ENCODE data around the gene DOCK6.

Gene DOCK6, protein sequence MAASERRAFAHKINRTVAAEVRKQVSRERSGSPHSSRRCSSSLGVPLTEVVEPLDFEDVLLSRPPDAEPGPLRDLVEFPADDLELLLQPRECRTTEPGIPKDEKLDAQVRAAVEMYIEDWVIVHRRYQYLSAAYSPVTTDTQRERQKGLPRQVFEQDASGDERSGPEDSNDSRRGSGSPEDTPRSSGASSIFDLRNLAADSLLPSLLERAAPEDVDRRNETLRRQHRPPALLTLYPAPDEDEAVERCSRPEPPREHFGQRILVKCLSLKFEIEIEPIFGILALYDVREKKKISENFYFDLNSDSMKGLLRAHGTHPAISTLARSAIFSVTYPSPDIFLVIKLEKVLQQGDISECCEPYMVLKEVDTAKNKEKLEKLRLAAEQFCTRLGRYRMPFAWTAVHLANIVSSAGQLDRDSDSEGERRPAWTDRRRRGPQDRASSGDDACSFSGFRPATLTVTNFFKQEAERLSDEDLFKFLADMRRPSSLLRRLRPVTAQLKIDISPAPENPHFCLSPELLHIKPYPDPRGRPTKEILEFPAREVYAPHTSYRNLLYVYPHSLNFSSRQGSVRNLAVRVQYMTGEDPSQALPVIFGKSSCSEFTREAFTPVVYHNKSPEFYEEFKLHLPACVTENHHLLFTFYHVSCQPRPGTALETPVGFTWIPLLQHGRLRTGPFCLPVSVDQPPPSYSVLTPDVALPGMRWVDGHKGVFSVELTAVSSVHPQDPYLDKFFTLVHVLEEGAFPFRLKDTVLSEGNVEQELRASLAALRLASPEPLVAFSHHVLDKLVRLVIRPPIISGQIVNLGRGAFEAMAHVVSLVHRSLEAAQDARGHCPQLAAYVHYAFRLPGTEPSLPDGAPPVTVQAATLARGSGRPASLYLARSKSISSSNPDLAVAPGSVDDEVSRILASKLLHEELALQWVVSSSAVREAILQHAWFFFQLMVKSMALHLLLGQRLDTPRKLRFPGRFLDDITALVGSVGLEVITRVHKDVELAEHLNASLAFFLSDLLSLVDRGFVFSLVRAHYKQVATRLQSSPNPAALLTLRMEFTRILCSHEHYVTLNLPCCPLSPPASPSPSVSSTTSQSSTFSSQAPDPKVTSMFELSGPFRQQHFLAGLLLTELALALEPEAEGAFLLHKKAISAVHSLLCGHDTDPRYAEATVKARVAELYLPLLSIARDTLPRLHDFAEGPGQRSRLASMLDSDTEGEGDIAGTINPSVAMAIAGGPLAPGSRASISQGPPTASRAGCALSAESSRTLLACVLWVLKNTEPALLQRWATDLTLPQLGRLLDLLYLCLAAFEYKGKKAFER (N-terminal part only)

DNA sequence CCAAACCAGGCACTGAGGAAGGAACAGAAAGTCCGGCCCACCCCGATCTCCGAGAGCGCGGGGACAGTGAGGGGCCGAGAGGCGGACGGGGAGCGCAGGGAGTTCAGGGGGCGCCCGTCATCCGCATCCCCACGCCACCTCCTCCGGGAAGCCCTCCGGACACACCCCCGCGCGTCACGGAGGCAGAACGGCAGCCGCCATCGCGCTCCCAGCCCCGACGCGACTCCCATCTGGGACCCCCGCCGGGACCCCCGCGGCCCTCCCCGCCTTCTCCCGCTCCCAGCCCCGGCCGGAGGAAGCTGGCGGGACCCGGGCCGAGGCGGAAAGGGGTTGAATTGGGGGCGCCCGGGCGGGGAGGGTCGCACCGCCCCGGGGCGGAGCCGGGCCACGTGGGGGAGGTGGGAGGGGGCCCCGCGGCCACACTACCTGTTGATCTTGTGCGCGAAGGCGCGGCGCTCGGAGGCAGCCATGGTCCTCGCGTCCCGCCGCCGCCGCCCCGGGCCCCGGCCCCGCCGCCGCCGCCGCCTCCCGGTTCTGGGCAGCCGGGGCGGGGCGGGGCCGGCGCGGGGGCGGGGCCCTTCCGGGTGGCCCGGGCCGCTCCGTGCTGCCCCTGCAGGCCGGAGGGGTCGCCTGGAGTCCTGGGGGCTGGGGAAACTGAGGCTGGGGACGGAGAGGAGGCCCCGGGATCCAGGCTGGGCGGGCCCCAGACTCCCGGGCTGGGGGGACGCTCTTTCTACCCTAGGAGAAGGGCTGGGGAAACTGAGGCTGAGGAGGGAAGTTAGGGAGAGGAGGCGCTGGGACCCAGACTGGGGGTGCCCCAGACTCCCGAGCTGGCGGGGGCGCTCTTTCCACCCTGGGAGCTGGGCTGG, at the start of gene DOCK6:
Gene DOCK6 (minus strand): TSS at position 554 of the 869 bp plus-strand sequence. CDS start 84 bp downstream, at position 470.
- no peak for DNase-seq

DNA sequence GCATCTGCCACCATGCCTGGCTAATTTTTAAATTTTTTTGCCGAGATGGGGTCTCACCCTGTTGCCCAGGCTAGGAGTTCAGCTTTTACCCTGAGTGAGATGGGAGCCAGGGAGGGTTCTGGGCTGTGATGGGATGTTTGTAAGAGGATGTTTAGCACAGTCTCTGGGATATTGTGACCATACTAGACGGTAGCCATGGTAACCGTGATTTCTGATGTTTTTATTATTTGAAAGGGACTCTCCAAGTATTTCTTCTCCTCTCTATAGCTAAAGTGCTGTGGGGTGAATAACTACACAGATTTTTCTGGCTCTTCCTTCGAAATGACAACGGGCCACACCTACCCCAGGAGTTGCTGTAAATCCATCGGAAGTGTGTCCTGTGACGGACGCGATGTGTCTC, 44.0 kb upstream of the DOCK6 start:
- no peak for DNase-seq

DNA sequence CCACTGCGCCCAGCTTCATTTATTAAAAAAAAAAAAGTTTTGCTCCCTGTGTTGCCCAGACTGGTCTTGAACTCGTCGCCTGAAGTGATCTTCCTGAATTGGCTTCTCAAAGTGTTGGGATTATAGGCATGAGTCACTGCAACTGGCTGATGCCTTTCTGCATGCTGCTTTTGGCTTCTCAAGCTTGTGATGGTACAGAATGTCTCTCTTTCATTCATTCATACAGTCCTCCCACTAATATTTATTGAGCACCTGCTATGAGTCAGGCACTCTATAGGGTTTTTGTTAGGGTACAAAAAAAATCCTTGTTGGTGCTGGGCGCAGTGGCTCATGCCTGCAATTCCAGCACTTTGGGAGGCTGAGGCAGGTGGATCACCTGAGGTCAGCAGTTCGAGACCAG, 42.6 kb upstream of the DOCK6 start:
- no peak for DNase-seq

DNA sequence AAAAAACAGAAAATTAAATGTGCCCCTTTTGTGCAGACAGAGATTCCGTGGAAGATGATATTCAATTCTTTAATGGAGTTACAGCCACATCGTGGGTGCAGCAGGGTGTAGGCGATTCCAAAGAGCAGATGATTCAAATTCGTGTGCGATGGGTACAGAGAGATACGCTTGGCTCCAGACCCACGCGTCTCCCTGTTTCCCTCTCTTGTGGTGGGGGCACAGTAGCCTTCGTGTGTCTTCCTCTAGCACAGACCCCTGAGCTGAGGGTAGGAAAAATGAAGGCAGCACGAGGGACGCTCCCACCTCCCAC, 38.4 kb upstream of the DOCK6 start:
- no peak for DNase-seq

DNA sequence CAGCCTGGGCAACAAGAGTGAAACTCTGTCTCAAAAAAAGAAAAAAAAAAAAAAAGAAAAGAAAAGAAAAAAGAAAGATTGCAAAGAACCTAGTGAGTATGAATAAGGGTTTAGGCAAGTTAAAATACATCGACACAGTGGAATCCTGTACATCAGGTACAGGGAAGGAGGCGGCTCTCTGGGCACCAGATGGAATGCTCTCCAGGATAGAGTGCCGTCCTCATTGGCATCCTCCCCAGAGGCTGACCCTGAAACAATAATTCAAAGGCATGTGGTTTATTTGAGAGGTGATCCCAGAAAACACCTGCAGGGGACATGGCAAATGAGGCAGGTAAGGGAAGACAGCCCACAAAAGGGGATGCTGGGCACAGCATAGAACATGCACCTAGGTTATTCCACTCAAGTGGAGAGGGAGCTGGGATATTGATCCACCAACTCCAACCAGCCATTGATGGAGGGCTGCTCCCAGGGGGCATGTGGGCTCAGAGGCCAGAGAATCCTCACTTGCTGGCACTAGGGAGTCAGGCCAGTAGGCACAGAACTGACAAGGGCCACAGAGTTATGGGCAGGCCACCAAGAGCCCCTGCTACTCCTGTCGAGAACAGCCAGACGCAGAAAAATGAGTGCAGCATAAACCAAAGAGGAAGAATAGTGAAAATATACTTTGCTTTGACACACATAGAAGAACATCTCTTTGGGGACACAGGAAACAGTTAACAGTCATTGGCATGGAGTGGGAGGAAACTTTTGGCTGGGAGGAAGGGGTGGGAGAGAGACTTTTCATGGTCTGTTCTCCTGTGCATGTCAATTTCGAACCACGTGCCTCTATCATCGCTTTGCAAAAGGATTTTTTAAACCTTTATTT, 37.9 kb upstream of the DOCK6 start:
- no peak for DNase-seq

DNA sequence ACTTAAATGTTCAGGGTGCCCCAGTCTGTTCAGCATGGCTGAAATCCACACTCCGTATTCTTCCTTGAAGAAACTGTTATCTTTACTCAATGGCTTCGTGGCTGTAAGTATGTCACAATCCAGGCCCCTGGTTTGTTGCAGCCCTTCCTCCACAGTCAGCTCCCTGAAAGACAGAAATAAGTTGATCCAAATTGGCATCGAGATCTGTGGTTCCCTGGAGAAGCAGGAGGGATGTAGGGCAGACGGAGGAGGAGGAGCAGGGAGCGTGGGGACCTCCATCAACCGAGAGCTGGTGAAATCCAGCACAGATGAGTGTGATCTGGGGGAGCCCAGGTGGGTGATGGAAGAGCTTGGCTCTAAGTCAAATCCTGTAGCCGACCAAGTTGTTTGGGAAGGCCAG, 33.9 kb upstream of the DOCK6 start:
- DNase-seq = no peak

DNA sequence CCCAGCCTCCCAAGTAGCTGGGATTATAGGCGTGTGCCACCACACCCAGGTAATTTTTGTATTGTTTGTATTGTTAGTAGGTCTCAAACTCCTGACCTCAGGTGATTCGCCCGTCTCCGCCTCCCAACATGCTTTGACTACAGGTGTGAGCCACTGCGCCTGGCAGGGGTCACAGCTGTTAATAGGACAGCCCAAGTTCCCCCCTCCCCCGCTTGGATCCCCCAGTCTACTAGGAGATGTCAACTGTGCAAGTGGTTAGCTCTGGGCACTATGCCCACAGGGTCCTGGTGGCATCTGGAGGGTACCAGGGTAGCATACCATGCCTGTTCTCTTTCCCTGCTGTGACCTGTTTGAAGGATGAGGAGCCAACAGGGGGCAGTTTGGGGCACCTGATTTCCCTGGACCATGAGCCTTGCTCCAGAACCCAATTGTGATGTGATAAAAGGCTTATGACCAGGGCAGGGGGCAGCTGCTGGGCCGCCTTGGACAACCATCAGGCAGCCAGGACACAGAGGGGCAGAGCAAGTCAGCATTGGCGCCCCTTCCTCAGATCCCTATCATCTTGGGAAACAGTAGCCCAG, 33.4 kb upstream of the DOCK6 start, which contains the start of gene TSPAN16:
Gene TSPAN16 (plus strand): TSS at position 496 of the 581 bp plus-strand sequence. CDS start 138 bp downstream, outside the sequence.
- DNase-seq = no peak

DNA sequence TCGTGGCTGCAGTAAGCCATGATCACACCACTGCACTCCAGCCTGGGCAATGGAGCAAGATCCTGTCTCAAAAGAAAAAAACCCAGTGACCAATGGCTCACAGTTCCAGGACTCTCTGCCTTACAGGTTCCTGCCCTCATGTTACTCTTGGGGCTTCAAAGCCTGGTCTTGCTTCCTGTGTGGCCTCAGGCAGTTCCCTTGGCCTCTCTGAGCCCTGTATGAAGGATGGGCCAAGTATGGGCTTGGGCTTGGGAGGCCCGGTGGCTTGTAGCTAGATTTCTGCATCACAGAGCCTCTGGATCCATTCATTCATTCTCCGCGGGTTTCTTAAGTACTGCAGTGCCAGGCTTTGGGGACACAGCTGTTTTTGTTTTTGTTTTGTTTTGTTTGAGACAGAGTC, 32.9 kb upstream of the DOCK6 start:
- no peak for DNase-seq

DNA sequence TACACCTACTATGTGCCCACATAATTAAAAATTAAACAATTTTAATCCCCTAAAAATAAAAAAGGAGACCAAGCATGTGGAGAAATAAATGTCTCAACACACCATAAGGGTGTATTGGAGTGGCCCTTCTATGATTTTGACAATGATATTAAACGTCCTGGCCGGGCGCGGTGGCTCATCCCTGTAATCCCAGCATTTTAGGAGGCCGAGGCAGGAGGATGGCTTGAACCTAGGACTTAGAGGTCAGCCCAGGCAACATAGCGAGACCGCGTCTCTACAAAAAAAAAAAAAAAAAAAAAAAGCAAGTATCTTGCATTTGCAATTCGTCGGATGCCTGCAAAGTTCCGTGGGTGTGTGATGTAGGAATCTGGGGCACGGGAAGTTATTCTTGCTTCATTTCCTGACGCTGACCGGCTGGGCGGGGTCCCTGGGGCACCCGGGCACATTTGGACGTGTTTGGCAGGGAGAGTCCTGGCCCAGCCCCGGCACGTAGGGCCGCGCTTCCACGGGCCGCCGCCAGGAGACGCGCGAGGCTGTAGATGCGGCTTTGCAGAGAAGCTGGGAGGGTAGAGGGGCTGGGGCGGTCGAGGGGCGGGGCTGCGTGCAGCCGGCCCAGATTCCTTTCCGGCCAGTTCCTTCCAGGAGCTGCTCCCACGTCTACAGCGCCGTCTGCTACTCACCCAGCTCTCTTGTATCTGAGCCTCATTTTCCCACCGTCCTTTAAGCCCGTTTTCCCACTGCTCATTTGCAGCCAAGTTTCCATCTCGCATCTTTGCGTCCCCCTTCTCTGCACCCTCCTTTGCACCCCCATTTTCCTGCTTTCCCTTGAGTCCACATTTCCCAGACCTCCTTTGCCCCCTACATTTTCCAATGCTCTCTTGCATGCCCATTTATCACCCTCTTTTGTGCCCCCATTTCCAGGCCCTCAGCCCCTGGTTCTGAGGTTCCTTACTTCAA, 31.4 kb upstream of the DOCK6 start:
- peak; percentile 55 for DNase-seq

DNA sequence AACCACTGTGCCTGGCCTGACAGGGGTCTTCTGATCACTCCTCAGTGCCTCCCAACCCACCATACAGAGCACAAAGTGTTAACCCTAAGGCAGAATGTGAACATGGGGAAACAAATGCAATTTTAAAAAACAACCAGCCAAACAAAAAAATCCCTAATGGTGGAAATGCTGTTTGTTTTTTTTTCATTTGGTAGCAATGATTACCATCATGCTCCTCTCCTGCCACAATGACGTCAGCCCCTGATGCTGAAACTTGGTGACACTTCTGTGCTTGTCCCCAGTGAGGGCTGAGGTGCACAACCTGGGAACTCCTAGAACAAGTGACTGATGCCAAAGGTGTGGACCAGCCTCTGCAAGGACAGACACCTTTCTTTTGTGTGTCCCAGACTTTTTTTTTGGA, 29.7 kb upstream of the DOCK6 start:
- DNase-seq = no peak

DNA sequence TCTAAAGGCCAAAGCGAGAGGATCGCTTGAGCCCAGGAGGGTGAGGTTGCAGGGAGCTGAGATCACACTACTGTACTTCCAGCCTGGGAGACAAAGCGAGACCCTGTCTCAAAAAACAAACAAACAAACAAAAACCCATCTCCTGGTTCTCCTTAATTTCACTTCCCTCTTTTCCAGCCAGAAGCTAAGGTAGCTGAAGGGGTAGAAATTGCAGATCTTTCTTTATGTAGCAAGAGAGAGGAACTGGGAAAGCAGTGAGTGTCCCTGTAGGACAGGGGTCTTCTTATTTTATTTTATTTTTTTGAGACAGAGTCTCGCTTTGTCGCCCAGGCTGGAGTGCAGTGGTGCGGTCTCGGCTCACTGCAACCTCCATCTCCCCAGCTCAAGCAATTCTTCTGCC, 29.1 kb upstream of the DOCK6 start:
- no peak for DNase-seq

DNA sequence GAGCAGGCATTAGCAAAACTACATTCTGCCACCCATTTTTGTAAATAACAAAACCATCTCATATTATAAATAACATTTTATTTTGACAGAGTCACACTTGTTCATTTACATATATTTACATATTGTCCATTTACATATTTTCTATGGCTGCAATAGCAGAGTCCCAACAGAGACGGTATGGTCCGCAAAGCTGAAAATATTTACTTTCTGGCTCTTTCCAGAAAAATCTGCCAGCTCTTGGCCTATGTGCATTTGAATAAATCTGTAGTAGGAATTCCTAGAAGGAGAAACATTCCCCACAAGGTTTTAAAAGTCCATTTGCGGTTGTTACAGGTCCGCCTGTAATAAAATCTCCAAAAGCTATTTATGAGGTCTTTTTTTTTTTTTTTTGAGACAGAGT, 27.9 kb upstream of the DOCK6 start:
- no peak for DNase-seq

DNA sequence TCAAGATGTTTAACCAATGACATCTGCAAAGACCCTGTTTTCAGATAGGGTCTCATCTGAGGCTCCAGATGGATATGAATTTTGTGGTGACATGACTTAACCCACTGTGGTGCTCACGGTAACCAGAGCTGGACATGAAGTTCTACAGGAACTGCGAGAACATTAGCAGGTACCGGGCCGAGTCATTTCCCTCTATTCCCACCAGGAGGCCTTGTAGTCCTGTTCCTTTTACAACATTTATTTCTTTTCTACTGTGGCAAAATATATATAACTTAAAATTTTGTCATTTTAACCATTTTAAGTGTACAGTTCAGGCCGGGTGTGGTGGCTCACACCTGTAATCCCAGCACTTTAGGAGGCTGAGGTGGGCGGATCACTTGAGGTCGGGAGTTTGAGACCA, 26.0 kb upstream of the DOCK6 start:
- DNase-seq = no peak

DNA sequence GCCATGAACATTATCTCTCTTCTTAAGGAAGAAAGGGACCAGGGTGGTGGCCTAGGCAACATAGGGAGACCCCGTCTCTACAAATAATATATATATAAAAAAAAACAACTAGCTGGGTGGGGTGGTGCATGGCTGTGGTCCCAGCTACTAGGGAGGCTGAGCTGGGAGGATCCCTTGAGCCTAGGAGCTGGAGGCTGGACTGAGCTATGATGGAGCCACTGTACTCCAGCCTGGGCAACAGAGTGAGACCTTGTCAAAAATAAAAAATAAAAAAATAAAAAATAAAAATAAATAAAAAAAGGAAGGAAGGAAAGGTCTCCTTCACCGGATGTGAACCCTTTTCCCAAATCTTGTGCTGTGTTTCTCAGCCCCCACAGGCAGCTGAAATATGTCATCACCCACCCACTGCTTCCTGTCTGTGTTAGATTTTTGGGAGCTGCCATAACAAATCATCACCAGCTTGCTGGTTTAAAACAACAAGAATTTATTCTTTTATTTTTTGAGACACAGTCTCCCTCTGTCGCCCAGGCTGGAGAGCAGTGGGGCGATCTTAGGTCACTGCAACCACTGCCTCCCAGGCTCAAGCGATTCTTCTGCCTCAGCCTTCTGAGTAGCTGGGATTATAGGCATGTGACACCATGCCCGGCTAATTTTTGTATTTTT, 24.1 kb upstream of the DOCK6 start:
- no peak for DNase-seq

DNA sequence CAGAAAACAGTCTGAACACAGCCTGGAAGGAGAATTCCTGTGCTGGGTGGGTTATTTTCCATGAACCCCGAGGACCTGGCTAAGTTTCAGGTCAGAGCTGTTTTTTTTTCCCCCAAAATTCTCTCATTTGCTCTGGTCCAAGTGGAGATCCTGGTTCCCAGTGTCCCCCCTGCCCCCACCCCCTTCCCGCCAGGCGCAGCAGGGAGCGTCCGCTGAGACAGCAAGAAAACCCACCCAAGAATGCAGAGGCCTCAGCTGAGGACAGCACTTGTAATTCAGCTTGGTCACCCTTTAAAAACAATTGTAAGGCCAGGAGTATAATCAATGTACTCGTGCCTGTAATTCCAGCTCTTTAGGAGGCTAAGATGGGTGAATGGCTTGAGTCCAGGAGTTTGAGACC, 22.2 kb upstream of the DOCK6 start:
- DNase-seq = no peak

DNA sequence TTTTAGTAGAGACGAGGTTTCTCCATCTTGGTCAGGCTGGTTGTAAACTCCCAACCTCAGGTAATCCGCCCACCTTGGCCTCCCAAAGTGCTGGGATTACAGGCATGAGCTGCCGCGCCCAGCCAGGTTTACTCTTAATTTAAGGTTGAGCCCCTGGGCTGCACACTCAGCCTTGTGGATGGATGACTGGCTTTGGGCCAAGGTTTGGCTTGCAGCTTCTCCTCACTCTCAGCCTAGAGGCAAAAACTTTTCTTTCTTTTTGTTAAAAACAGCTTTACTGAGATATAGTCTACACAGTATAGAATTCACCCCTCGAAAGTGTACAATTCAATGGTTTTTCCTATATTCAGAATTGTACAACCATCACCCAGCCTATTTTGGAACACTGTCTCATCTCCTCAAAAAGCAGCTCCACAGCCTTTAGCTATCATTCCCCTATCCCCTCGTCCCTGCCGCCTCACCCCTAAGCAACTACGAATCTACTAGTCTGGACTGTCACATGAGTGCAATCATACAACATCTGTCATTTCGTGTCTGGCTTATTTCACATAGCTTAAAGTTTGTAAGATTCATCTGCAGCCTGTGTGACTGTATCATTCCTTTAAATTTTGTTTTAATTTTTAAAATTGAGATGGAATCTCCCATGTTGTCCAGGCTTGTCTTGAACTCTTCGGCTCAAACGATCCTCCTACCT, 19.2 kb upstream of the DOCK6 start:
- no peak for DNase-seq

DNA sequence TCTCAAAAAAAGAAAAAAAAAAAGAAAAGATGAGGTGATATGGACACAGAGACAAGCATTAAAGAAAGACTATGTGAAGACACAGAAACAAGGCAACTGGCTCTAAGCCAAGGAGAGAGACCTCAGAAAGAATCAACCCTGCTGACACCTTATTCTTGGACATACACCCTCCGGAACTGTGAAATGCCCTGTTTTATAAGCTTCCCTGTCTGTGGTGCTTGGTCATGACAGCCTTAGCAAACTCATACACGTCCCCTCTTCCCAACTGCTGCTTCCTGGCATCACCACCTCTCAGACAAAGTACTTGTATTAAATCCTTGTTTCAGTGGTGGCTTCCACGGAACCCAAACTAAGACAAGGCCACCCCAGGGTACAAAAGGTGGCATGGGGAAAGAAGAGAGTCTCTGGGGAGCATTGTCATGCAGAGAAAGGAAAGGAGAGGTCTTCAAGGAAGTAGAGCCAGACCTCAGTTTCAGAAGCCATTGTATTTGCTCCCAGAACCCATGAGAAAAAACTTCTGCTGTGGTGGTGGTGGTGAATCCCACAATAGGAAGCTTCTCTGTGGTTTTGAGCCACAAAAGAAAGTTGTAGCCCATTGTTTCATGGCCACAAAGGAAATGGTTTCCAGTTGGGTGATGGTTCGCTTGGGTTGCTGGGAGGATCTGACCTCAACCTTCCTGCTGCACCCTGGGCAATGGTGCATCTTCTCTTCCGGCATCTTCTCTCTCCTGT, 17.3 kb upstream of the DOCK6 start:
- DNase-seq = peak; percentile 82

DNA sequence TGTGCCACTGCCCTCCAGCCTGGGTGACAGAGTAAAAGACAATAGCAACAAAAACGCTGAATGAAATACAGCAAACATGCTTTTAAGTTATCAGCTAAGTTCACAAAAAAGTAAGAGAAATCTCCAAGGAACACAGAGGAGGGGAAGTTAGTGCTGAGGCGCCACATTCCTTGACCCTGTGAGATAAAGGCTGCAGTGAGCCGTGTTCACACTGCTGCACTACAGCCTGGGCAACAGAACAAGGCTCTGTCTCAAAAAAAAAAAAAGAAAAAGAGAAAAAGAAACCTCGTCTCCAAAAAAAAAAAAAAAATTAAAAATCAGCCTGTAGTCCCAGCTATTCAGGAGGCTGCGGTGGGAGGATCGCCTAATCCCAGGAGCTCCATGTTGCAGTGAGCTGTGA, 16.3 kb upstream of the DOCK6 start:
- DNase-seq = no peak

Measured in KG1 (cell line).